Renal cortex interstitium (tissue), 11 donors: Measurements from ENCODE around the gene ESRRB. TPM values are rescaled to one million over a fixed set of nuclear protein-coding genes. Genes with fewer than 3 reads are reported as not detected.

Experiments
- DNase-seq, 11 donors: peaks; one replicate each; pipeline ENCODE4 v3.0.0-alpha.2; 2013; ENCODE audit warnings: low read depth in 9 of 11, low spot score in 4 of 11; ENCODE audit errors: extremely low read depth in 1 of 11
- polyA plus RNA-seq, 3 donors: library from polyadenylated mRNA; unstranded; fragments of 120-200 nt; gene quantifications; one replicate each; pipeline ENCODE4 v1.2.1, GENCODE V29; 2013; ENCODE audit not compliant: insufficient read length in 3 of 3

The ESRRB gene
- polyA plus RNA-seq, 3 donors: 6.4 to 9.6 (median 6.6) TPM

DNA sequence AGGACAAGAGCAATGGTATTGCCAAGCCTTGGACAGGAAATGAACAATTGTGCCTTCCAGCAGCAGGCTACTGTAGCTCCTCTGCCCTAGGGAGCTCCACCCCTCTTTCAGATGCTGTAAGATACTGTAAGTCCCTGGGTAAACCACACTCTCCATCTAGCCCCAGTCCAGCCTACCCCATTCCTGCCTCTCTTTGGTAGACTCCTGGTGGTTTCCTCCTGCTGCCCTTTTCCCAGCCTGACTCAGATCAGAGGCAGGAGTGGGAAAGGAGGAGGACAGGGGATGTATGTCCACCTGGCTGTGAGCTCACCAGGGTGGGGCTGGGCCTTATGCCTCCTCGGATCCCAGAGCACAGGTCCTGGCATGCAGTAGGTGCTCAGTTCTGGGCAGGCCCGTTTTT is 174.6 kb downstream of the ESRRB start:
- DNase-seq: no peak

DNA sequence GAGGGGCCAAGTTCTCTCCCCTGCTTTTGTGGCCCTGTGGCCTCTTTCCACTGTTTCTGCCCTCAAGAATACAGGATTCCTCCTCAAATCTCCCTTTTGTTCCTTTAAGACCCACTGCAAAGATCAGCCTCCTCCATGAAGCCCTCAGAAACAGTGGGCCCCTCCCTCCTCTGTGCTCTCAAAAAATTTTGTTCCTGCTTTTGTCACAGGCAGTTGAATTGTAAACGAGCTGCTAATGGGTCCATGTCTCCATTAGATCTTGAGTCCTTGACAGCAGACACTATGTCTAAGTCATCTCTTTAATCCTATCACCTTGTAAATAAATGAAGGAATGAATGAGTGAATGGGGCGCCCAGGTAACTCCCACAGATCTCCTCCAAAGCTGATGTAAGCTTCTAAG is 175.2 kb downstream of the ESRRB start:
- DNase-seq: no peak

Other genes starting within 250 kb of the ESRRB start
- 10 to 100 TPM; 35.9 to 42.5 (median 38.3) TPM for gene GPATCH2L, start 224.2 kb upstream of the ESRRB start, polyA plus RNA-seq